Uterus (tissue), 4 donors: ENCODE measurements around the gene S1PR3. TPM values are rescaled to one million over a fixed set of nuclear protein-coding genes. Genes with fewer than 3 reads are reported as not detected.

Experiments used
- DNase-seq, 2 donors: peaks; one replicate each; pipeline ENCODE4 v3.0.0-alpha.2; 2019 to 2020
- H3K27ac ChIP-seq, 2 donors: fragments of 200-600 bp; sonication (generic); 1 replicate in 1 of 2; 2 replicates in 1 of 2; pipeline ENCODE4 v1.5.1; 2016 to 2018
- H3K27me3 ChIP-seq, 2 donors: fragments of 200-600 bp; sonication (generic); one replicate each; pipeline ENCODE4 v1.5.1; 2018 to 2019; ENCODE audit warnings: control low read depth in 1 of 2
- H3K36me3 ChIP-seq, 2 donors: fragments of 200-600 bp; sonication (generic); one replicate each; pipeline ENCODE4 v1.5.1; 2019; ENCODE audit warnings: control low read depth in 1 of 2
- H3K4me1 ChIP-seq, 2 donors: fragments of 200-600 bp; sonication (generic); one replicate each; pipeline ENCODE4 v1.5.1; 2018 to 2019; ENCODE audit warnings: control low read depth in 1 of 2
- H3K4me3 ChIP-seq, 2 donors: fragments of 200-600 bp; sonication (generic); 1 replicate in 1 of 2; 2 replicates in 1 of 2; pipeline ENCODE4 v1.5.1; 2018 to 2019; ENCODE audit warnings: mild to moderate bottlenecking in 1 of 2
- H3K9me3 ChIP-seq, 2 donors: fragments of 200-600 bp; sonication (generic); one replicate each; pipeline ENCODE4 v1.5.1; 2019; ENCODE audit warnings: control low read depth in 1 of 2
- POLR2A ChIP-seq, 2 donors: fragments of 450-650 bp; IDR thresholded peaks; one replicate each; pipeline ENCODE4 v1.6.1; 2016; ENCODE audit warnings: antibody characterized with exemption in 2 of 2, mild to moderate bottlenecking in 1 of 2, moderate library complexity in 1 of 2
- intact Hi-C: fragments of 100-400 bp; cut with DNase I; formaldehyde crosslinking; loops from one replicate; pipeline ENCODE4 v1.15.1; 2023; ENCODE audit warnings: low total_unique reads
- total RNA-seq, 4 donors: library from RNA; depleted of rRNA in 3 of 4; stranded (reverse); fragments of >200 nt in 3 of 4; gene quantifications; one replicate each; pipeline versions ENCODE4 v1.1.0 to v1.2.4, GENCODE V29; 2014 to 2023
- TF ChIP-seq, protein P1 (sequence below), 4 experiments: fragments of 200-600 bp in 2 of 4; fragments of 450-650 bp in 2 of 4; sonication (generic) in 2 of 4; IDR thresholded peaks; one replicate each; pipeline ENCODE4 v1.5.1; 2016 to 2019; ENCODE audit warnings: antibody characterized with exemption in 4 of 4, mild to moderate bottlenecking in 2 of 4, moderate library complexity in 1 of 4
- donor health status: DM: yes; HTN: yes; CAD: no.

Gene S1PR3
- total RNA-seq, 4 donors from 2014 or later: 6.4 to 57.3 (median 26.3) TPM

DNA sequence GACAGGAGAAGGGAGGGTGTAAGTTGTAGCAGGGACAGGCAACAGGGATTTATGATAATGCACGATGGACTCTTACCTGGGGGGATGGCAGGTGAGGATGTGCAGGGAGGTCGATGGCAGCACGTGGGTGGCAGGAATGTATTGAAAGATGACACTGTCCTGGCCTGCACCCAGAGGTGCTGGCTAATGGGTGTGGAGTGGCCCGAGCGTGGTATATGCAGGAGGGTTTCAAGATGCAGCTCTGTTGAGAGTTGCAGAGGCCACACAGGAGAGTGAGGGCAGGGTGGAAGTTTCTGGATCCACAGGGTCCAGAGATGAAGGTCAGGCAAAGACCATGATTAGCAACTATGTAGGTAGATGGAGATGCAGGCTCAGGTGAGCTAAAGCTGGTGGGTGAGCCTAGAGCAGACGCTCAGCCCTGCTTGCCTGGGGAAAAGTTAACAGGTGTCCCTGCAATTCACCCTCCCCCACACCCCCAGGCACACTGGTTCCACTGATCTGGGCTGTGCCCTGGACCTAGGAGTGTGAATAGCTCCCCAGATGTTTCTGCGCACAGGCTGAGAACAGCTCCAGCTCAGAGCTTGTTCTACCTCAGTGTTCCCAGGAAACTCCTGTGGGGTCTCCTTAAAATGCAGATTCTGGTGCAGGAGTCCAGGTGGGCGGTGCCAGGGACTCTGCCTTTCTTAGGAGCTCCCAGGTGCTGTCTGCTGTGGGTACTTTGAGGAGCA, 21.5 kb upstream of the S1PR3 start:
- Histone ChIP-seq H3K4me1 (no peaks in the 10 kb centered on the region), H3K4me3 (no peak overlapping the region), H3K9me3 (no peaks in the 10 kb centered on the region), H3K27me3 (no peaks in the 10 kb centered on the region), H3K36me3 (no peaks in the 10 kb centered on the region), H3K27ac (no peak overlapping the region)
- DNase-seq: no peak
- TF ChIP-seq, protein P1, sequence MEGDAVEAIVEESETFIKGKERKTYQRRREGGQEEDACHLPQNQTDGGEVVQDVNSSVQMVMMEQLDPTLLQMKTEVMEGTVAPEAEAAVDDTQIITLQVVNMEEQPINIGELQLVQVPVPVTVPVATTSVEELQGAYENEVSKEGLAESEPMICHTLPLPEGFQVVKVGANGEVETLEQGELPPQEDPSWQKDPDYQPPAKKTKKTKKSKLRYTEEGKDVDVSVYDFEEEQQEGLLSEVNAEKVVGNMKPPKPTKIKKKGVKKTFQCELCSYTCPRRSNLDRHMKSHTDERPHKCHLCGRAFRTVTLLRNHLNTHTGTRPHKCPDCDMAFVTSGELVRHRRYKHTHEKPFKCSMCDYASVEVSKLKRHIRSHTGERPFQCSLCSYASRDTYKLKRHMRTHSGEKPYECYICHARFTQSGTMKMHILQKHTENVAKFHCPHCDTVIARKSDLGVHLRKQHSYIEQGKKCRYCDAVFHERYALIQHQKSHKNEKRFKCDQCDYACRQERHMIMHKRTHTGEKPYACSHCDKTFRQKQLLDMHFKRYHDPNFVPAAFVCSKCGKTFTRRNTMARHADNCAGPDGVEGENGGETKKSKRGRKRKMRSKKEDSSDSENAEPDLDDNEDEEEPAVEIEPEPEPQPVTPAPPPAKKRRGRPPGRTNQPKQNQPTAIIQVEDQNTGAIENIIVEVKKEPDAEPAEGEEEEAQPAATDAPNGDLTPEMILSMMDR (IDR thresholded peaks at IDR 0.05): no peak
- no peak for TF ChIP-seq POLR2A (IDR thresholded peaks at IDR 0.05)
- intact Hi-C loops: no loop called here

DNA sequence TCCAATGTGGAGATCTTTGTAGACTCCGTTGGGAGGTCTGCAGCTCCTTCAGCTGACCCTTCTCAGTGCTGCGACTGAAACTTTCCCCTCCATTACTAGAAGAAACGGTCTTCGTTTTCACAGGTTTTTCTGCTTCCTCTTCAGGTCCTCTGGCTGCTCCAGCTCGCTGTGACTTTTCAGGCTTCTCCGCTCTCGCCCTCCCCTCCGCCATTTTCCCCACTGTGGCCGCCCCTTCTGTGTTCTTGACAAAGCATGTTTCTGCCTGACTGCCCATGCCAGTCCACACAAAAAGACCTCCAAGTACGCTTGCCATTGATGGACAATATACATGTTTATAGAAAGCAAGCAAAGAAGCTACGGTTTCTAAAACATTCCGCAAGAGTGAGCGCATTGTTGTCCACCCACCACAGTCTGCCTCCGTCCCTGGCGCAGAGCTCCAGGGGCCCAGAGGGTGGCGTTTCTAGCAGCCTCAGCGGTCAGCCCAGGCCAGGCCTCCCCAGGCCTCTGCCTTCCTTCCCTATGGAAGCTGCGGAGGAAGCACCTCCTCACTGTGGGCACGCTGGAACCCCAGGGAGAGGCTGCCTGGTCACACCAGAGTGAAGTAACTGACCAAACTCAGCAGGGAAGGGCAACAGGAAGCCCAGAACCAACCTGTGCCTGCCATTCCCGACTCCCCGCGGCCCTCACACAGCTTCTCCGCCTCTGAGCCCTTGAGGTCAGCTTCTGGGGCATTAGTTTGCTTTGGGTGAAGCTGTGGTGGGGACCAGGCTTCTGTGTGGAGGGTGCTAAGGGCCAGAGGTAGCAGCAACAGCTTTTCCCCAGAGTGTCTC, 19.9 kb upstream of the S1PR3 start:
- H3K36me3 ChIP-seq: no peaks in the 10 kb centered on the region
- DNase-seq: no peak
- intact Hi-C loops: no loop called here
- TF ChIP-seq, protein P1 (IDR thresholded peaks at IDR 0.05): no peak
- no peak for TF ChIP-seq POLR2A (IDR thresholded peaks at IDR 0.05)
- no peaks in the 10 kb centered on the region for H3K27me3 ChIP-seq
- no peaks in the 10 kb centered on the region for H3K9me3 ChIP-seq
- H3K27ac ChIP-seq: no peak overlapping the region
- H3K4me1 ChIP-seq: no peaks in the 10 kb centered on the region
- no peak overlapping the region for H3K4me3 ChIP-seq

DNA sequence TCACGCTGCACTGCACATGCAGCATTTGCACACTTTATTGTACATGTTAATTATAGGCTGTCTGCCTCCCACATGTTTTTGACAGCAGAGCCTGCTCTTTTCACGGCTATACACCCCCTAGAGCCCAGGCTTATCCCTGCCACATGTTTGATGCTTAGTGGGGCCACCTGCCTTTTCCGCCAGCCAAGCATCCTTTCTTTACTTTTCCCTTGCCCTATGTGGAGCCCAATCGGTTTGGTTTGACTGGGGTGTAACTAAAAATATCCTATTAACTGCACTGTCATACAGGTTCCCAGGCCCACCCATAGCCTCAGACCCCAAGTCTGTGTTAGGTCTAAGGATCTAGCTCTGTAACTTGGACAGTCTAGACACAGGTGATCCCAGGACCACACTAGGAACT, 18.9 kb upstream of the S1PR3 start:
- H3K4me3 ChIP-seq: no peak overlapping the region
- TF ChIP-seq, protein P1 (IDR thresholded peaks at IDR 0.05): no peak
- TF ChIP-seq POLR2A (IDR thresholded peaks at IDR 0.05): no peak
- no peaks in the 10 kb centered on the region for H3K9me3 ChIP-seq
- H3K36me3 ChIP-seq: no peaks in the 10 kb centered on the region
- no peak for DNase-seq
- no peak overlapping the region for H3K27ac ChIP-seq
- H3K4me1 ChIP-seq: no peaks in the 10 kb centered on the region
- H3K27me3 ChIP-seq: no peaks in the 10 kb centered on the region
- intact Hi-C loops: no loop called here

DNA sequence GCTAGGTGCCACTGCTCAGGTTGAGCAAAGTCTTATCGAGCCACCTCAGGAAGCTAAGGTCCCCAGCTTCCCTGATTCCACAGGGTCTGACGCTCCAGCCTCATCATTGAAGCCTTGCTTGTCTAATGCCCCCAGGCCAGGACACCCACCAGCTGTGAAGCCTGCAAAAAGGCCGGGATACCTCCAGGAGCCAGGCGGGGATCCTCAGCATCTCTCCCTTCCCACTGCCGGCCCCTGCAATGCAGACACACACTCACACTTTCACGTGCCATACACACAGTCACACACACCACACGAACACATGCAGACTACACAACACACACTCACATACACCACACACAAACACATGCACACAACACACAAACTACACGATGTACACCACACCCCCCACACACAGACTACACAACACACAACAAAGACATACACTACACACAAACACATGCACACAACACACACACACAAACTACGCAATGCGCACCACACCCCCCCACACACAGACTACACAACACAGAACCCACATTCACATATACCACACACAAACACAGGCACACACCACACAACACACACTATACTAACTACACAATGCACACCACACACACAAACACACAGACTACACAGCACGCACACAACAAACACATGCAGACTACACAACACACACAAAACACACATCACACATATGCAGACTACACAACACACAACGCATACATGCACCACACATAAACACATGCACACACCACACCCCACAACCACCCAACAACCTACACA, 17.8 kb upstream of the S1PR3 start:
- intact Hi-C loops: no loop called here
- DNase-seq: no peak
- Histone ChIP-seq H3K4me3 (no peak overlapping the region), H3K9me3 (no peaks in the 10 kb centered on the region), H3K27ac (no peak overlapping the region), H3K4me1 (no peaks in the 10 kb centered on the region), H3K36me3 (no peaks in the 10 kb centered on the region), H3K27me3 (no peaks in the 10 kb centered on the region)
- TF ChIP-seq, protein P1 (IDR thresholded peaks at IDR 0.05): no peak
- no peak for TF ChIP-seq POLR2A (IDR thresholded peaks at IDR 0.05)
